ENCODE data around the gene C2orf81.
A peak's percentile ranks its signal among the peaks of the same experiment; 100 is the strongest.

C2orf81 gene

DNA sequence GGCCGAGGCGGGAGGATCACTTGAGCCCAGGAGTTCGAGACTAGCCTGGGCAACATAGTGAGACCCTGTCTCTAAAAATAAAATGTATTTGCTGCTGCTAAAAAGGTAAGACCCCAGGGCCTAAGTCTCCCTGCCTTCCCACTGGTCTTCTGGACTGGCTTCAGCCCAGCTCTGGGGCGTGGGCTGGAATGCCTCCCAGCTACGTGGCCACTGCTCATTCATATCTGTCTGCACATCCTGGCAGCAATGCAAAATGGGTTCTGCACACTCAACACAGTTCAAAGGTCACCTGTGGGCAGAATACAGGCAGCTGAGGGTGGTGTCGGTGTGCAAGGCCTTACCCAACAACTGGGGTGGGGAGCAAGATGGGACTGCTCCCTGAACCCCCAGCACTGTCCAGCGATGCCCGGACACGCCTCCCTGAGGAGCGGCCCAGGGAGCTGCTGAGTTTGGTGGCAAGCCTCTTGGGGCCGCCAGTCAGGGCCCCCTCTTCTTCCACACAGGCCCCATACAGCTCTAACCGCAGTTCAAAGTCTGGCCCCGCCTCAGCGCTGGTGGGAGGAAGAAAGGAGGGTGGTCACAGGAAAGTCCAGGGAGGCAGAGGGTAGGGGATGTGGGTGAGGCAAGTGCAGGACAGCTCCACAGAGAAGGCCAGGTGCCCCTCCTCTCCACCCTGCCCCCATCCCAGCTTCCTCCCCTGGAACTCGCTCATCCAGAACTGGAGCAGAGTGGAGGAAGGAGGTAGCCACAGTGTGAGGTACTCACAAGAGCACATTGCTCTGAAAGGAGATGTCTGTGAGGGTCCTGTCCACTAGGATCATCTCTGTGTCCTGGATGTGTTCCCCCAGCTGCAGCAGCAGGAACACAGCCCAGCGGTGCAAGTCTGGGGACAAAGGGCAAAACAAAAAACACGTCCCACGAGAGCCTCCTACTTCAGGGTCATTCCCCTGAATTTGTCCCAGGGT, 8.3 kb upstream of the C2orf81 start:
- Histone ChIP-seq H3K4me3 (ENCODE audit: low read depth in 1 of 2, low read length in 2 of 2) (no peak overlapping the region), H2AFZ (ENCODE audit: low read depth, low read length) (no peak overlapping the region), H3K9me3 (ENCODE audit: insufficient read depth, low read length, severe bottlenecking) (no peaks in the 10 kb centered on the region), H3K4me1 (ENCODE audit: insufficient read depth, low read length) (no peaks in the 10 kb centered on the region), H4K20me1 (ENCODE audit: insufficient read depth, low read length) (no peaks in the 10 kb centered on the region), H3K79me2 (ENCODE audit: insufficient read depth, low read length) (no peaks in the 10 kb centered on the region), H3K27ac (ENCODE audit: low read length) (no peak overlapping the region), H3K36me3 (ENCODE audit: insufficient read depth, low read length) (peaks cover 47% of the 10 kb centered on the region), H3K4me2 (ENCODE audit: insufficient read depth, low read length) (no peak overlapping the region), H3K27me3 (ENCODE audit: insufficient read depth, low read length, poor library complexity) (no peaks in the 10 kb centered on the region), H3K9ac (ENCODE audit: low read depth, low read length) (no peak overlapping the region)
- no peak for TF ChIP-seq EZH2 (IDR thresholded peaks at IDR 0.05; ENCODE audit: borderline replicate concordance, low read depth, low read length, severe bottlenecking)
- TF ChIP-seq, protein P1, sequence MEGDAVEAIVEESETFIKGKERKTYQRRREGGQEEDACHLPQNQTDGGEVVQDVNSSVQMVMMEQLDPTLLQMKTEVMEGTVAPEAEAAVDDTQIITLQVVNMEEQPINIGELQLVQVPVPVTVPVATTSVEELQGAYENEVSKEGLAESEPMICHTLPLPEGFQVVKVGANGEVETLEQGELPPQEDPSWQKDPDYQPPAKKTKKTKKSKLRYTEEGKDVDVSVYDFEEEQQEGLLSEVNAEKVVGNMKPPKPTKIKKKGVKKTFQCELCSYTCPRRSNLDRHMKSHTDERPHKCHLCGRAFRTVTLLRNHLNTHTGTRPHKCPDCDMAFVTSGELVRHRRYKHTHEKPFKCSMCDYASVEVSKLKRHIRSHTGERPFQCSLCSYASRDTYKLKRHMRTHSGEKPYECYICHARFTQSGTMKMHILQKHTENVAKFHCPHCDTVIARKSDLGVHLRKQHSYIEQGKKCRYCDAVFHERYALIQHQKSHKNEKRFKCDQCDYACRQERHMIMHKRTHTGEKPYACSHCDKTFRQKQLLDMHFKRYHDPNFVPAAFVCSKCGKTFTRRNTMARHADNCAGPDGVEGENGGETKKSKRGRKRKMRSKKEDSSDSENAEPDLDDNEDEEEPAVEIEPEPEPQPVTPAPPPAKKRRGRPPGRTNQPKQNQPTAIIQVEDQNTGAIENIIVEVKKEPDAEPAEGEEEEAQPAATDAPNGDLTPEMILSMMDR (IDR thresholded peaks at IDR 0.05; ENCODE audit: borderline replicate concordance, extremely low read depth, low read length, poor library complexity, severe bottlenecking) = no peak
- ATAC-seq (ENCODE audit: insufficient read depth, low read depth) = no peak
- DNase-seq = no peak

DNA sequence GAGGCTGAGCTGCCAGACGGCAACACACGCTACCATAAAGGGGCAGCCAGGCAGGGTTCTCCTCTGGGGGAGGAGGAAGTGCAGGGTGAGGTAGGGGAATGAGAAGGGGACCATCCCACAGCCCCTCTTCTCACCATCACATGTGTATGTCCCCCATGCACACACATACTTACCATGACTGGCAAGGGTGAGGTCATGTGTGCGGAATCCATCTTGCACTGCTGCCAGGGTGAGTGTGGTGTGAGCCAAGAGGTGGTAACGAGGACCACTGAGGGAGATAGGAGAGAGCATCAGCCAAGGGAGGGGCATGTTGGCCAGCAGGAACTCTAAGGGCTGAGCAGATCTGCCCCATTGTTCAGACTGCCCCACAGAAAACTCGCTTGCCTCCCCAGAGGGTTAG, 7.3 kb upstream of the C2orf81 start:
- TF ChIP-seq, protein P1 (IDR thresholded peaks at IDR 0.05; ENCODE audit: borderline replicate concordance, extremely low read depth, low read length, poor library complexity, severe bottlenecking) = no peak
- TF ChIP-seq EZH2 (IDR thresholded peaks at IDR 0.05; ENCODE audit: borderline replicate concordance, low read depth, low read length, severe bottlenecking) = no peak
- Histone ChIP-seq H3K27me3 (ENCODE audit: insufficient read depth, low read length, poor library complexity) (no peaks in the 10 kb centered on the region), H2AFZ (ENCODE audit: low read depth, low read length) (no peak overlapping the region), H3K4me3 (ENCODE audit: low read depth in 1 of 2, low read length in 2 of 2) (no peak overlapping the region), H3K27ac (ENCODE audit: low read length) (no peak overlapping the region), H3K36me3 (ENCODE audit: insufficient read depth, low read length) (peaks cover 57% of the 10 kb centered on the region), H3K4me2 (ENCODE audit: insufficient read depth, low read length) (no peak overlapping the region), H3K4me1 (ENCODE audit: insufficient read depth, low read length) (peaks cover 3% of the 10 kb centered on the region; the same call in 1 of the 2 replicates), H3K79me2 (ENCODE audit: insufficient read depth, low read length) (no peaks in the 10 kb centered on the region), H3K9ac (ENCODE audit: low read depth, low read length) (no peak overlapping the region), H3K9me3 (ENCODE audit: insufficient read depth, low read length, severe bottlenecking) (no peaks in the 10 kb centered on the region), H4K20me1 (ENCODE audit: insufficient read depth, low read length) (no peaks in the 10 kb centered on the region)
- 0 out of 3 replicates have a peak, but pooled peaks have one; percentile 17 for ATAC-seq (ENCODE audit: insufficient read depth, low read depth)
- no peak for DNase-seq

DNA sequence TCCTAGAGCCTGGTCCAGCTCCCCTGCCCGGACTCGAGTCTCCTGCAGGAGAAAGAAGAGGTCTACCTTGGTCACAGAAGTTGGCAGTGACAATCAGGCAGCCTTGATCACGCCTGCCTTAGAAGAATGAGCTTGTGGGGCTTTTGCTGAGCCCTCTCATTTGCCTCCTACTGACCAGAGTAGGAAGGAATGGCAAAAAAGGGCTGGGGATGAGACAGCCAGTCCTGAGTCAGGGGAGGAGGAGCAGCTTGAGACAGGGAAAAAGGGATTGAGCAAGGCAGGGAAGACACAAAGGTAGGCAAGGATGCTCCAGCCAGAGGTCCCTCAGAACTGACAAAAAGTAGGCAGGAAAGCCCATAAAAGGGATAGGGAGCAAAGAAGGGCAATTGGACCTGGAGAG, 6.1 kb upstream of the C2orf81 start:
- ATAC-seq (ENCODE audit: insufficient read depth, low read depth) (no peak), DNase-seq (no peak)
- Histone ChIP-seq H3K4me3 (ENCODE audit: low read depth in 1 of 2, low read length in 2 of 2) (no peak overlapping the region), H4K20me1 (ENCODE audit: insufficient read depth, low read length) (no peaks in the 10 kb centered on the region), H3K79me2 (ENCODE audit: insufficient read depth, low read length) (peaks cover 6% of the 10 kb centered on the region), H3K9ac (ENCODE audit: low read depth, low read length) (no peak overlapping the region), H2AFZ (ENCODE audit: low read depth, low read length) (no peak overlapping the region), H3K27me3 (ENCODE audit: insufficient read depth, low read length, poor library complexity) (no peaks in the 10 kb centered on the region), H3K27ac (ENCODE audit: low read length) (no peak overlapping the region), H3K9me3 (ENCODE audit: insufficient read depth, low read length, severe bottlenecking) (no peaks in the 10 kb centered on the region), H3K36me3 (ENCODE audit: insufficient read depth, low read length) (peaks cover 61% of the 10 kb centered on the region), H3K4me2 (ENCODE audit: insufficient read depth, low read length) (no peak overlapping the region), H3K4me1 (ENCODE audit: insufficient read depth, low read length) (peaks cover 13% of the 10 kb centered on the region)
- no peak for TF ChIP-seq EZH2 (IDR thresholded peaks at IDR 0.05; ENCODE audit: borderline replicate concordance, low read depth, low read length, severe bottlenecking)
- TF ChIP-seq, protein P1 (IDR thresholded peaks at IDR 0.05; ENCODE audit: borderline replicate concordance, extremely low read depth, low read length, poor library complexity, severe bottlenecking) = no peak
